Measurements from ENCODE around the gene TMA7.

The TMA7 gene

DNA sequence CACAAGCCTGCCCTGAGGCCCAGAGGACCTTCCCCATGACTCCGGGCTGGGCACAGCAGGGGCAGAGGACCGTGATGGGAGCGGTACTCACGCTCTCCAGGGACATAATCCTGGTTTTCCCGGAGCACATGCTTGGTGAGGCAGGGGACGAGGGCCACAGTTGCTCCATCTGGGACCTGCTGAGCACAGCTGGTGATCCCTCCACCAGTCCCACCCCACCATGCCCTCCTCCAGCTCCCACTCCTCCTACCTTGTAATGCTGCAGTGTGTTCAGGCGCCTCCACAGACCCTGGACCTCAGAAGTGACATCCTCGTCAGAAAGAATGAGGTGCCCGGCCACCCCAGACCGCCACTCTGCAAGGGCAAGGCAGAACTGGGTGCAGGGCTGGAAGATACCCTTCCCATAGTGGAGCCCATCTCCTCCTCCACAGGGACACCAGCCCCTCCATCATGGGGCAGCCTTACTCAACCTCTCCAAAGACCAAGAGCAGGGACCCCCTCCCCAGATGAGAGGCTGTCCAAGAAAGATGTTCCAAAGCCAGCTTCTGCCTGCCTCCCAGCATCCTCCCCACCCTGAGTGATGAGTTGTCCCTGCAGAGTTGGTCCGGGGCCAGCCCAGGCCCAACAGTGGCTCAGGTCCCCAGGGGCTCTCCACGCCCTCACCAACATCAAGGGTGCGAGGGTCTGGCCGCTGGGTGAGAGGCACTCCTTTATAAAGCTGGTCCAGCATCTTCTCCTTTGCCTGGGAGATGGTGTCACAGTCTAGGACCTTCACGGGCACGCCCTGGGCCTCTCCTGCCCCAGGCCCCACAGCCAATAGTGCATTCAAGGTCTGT lies 29.6 kb upstream of the TMA7 start:
- ChIA-PET CTCF (interaction anchor here (5.1 kb wide), 1 partner anchor 26 kb away, joined by 28 read pairs; no protein-coding TSS in a partner anchor), POLR2A (no interaction called here)
- peaks cover 0 to 80% of the 10 kb centered on the region in 2 experiments; a peak in 1 of 3 replicates for H3K36me3 ChIP-seq (ENCODE audit: control insufficient read depth in 2 of 2, insufficient read depth in 1 of 2, low read length in 2 of 2)
- H3K9me3 ChIP-seq (ENCODE audit: control insufficient read depth, insufficient read depth, low read depth, low read length): no peaks in the 10 kb centered on the region
- TF ChIP-seq ZBTB49 (tag by site-specific recombination; IDR thresholded peaks at IDR 0.05; ENCODE audit: low read depth) (no peak), ZNF23 (tag by site-specific recombination; IDR thresholded peaks at IDR 0.05; ENCODE audit: borderline replicate concordance) (no peak), ZIC2 (tag by site-specific recombination; IDR thresholded peaks at IDR 0.05) (peak; percentile 50), WT1 (tag by site-specific recombination; IDR thresholded peaks at IDR 0.05) (no peak), ZNF266 (tag by site-specific recombination; IDR thresholded peaks at IDR 0.05; ENCODE audit: low read depth) (no peak), ZNF391 (tag by site-specific recombination; IDR thresholded peaks at IDR 0.05; ENCODE audit: borderline replicate concordance, low read depth) (no peak), ZBTB1 (tag by site-specific recombination; IDR thresholded peaks at IDR 0.05) (no peak)
- H3K4me1 ChIP-seq (ENCODE audit: control insufficient read depth, insufficient read depth, low read length): no peaks in the 10 kb centered on the region
- H3K4me3 ChIP-seq (ENCODE audit: low read depth, low read length): no peak overlapping the region
- H3K27ac ChIP-seq (ENCODE audit: extremely low read depth, low read depth, low read length): no peak overlapping the region

DNA sequence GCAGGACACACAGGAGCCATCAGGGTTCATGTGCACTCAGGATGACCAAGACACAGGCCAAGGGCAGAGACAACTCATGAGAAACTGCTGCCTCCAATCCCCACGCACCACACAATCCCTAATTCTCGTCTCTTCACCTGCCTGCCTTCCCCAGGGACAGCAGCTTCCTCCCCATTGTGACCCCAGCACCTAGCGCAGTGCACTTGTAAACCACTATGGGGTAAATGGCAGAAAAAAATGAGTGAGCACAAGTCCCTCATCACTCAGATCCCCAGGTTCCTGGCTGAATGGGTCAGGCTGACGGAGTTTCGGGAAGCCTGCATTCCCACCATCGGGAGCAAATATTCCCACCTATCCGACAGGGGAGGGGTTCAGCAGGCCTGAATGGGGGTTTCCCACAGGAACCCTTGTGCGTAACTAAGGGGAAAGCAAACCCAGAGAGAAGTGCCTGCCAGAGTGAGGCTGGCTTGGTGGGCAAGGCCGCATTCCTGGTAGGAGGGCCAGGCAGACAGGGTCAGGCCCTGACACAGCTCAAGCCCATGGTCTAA lies 28.9 kb upstream of the TMA7 start:
- ChIA-PET POLR2A (no interaction called here), CTCF (interaction anchor here (5.1 kb wide), 1 partner anchor 25 kb away, joined by 28 read pairs; no protein-coding TSS in a partner anchor)
- Histone ChIP-seq H3K4me1 (ENCODE audit: control insufficient read depth, insufficient read depth, low read length) (no peaks in the 10 kb centered on the region), H3K4me3 (ENCODE audit: low read depth, low read length) (no peak overlapping the region), H3K36me3 (ENCODE audit: control insufficient read depth in 2 of 2, insufficient read depth in 1 of 2, low read length in 2 of 2) (peaks cover 0 to 77% of the 10 kb centered on the region in 2 experiments; a peak in 1 of 3 replicates), H3K9me3 (ENCODE audit: control insufficient read depth, insufficient read depth, low read depth, low read length) (no peaks in the 10 kb centered on the region), H3K27ac (ENCODE audit: extremely low read depth, low read depth, low read length) (no peak overlapping the region)
- TF ChIP-seq ZNF670 (tag by site-specific recombination; IDR thresholded peaks at IDR 0.05; ENCODE audit: low read depth): no peak
- TF ChIP-seq ZNF221 (tag by site-specific recombination; IDR thresholded peaks at IDR 0.05; ENCODE audit: borderline replicate concordance): no peak
- no peak for TF ChIP-seq ZNF621 (tag by site-specific recombination; IDR thresholded peaks at IDR 0.05)
- no peak for TF ChIP-seq KLF10 (tag by site-specific recombination; IDR thresholded peaks at IDR 0.05)
- no peak for TF ChIP-seq ZNF248 (tag by site-specific recombination; IDR thresholded peaks at IDR 0.05)
- no peak for TF ChIP-seq ZNF585B (tag by site-specific recombination; IDR thresholded peaks at IDR 0.05)
- no peak for TF ChIP-seq ZNF239 (tag by site-specific recombination; IDR thresholded peaks at IDR 0.05)
- no peak for TF ChIP-seq ZNF169 (tag by site-specific recombination; IDR thresholded peaks at IDR 0.05)
- TF ChIP-seq KLF1 (tag by site-specific recombination; IDR thresholded peaks at IDR 0.05): no peak

- Histone ChIP-seq H3K9me3 (ENCODE audit: control insufficient read depth, insufficient read depth, low read depth, low read length) (no peaks in the 10 kb centered on the region), H3K4me1 (ENCODE audit: control insufficient read depth, insufficient read depth, low read length) (no peaks in the 10 kb centered on the region), H3K27ac (ENCODE audit: extremely low read depth, low read depth, low read length) (no peak overlapping the region), H3K4me3 (ENCODE audit: low read depth, low read length) (no peak overlapping the region), H3K36me3 (ENCODE audit: control insufficient read depth in 2 of 2, insufficient read depth in 1 of 2, low read length in 2 of 2) (peaks cover 0 to 70% of the 10 kb centered on the region in 2 experiments; a peak in 1 of 3 replicates)
- CTCF ChIA-PET: interaction anchor here (2.0 to 5.1 kb wide), 2 partner anchors 24 to 25 kb away, joined by 8 to 28 read pairs; no protein-coding TSS in a partner anchor
- TF ChIP-seq ZNF571 (tag by site-specific recombination; IDR thresholded peaks at IDR 0.05) (no peak), ZNF560 (tag by site-specific recombination; IDR thresholded peaks at IDR 0.05; ENCODE audit: borderline replicate concordance) (no peak), ZNF266 (tag by site-specific recombination; IDR thresholded peaks at IDR 0.05; ENCODE audit: low read depth) (no peak), SETDB1 (IDR thresholded peaks at IDR 0.05; ENCODE audit: insufficient read length, low read length) (no peak), ZNF701 (tag by site-specific recombination; IDR thresholded peaks at IDR 0.05) (no peak), ZSCAN30 (tag by site-specific recombination; IDR thresholded peaks at IDR 0.05) (no peak), ZNF529 (tag by site-specific recombination; IDR thresholded peaks at IDR 0.05; ENCODE audit: insufficient replicate concordance) (no peak)
- TF ChIP-seq, protein P1, sequence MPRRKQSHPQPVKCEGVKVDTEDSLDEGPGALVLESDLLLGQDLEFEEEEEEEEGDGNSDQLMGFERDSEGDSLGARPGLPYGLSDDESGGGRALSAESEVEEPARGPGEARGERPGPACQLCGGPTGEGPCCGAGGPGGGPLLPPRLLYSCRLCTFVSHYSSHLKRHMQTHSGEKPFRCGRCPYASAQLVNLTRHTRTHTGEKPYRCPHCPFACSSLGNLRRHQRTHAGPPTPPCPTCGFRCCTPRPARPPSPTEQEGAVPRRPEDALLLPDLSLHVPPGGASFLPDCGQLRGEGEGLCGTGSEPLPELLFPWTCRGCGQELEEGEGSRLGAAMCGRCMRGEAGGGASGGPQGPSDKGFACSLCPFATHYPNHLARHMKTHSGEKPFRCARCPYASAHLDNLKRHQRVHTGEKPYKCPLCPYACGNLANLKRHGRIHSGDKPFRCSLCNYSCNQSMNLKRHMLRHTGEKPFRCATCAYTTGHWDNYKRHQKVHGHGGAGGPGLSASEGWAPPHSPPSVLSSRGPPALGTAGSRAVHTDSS (tag by site-specific recombination; IDR thresholded peaks at IDR 0.05): no peak
- POLR2A ChIA-PET: no interaction called here
Measured at GRCh38 chr3:48411606-48412374, 28.3 kb upstream of the TMA7 start.
